Heart right ventricle (tissue), 16 donors: ENCODE data around the gene LDOC1. TPM values are rescaled to one million over a fixed set of nuclear protein-coding genes. Genes with fewer than 3 reads are reported as not detected.
"Not testable (repeated sequence)": the region's sequence is repeated elsewhere in the genome, so short reads cannot be mapped to it uniquely, and the experiment has no call there.

Experiments used
- ATAC-seq, 8 donors: fragments of 200-7000 bp; cut with Tn5 transposase; one replicate each; pipeline ENCODE4 v1.9.1; 2020; ENCODE audit warnings: mild to moderate bottlenecking in 8 of 8, moderate library complexity in 8 of 8, moderate number of reproducible peaks in 1 of 8
- DNase-seq, 2 donors: peaks; one replicate each; pipeline ENCODE4 v3.0.0-alpha.2; 2020
- H3K27ac ChIP-seq, 10 donors: fragments of 200-600 bp; sonication (generic) in 2 of 10; one replicate each; pipeline versions ENCODE4 v1.5.0 to v1.8.0; 2020 to 2022; ENCODE audit warnings: mild to moderate bottlenecking in 3 of 10
- H3K27me3 ChIP-seq, 7 donors: fragments of 200-600 bp; one replicate each; pipeline ENCODE4 v1.8.0; 2021 to 2022; ENCODE audit warnings: mild to moderate bottlenecking in 2 of 7
- H3K36me3 ChIP-seq, 9 donors: fragments of 200-600 bp; sonication (generic) in 1 of 9; one replicate each; pipeline versions ENCODE4 v1.5.0 to v1.8.0; 2020 to 2022; ENCODE audit warnings: mild to moderate bottlenecking in 2 of 9
- H3K4me1 ChIP-seq, 9 donors: fragments of 200-600 bp; sonication (generic) in 1 of 9; one replicate each; pipeline versions ENCODE4 v1.5.0 to v1.8.0; 2020 to 2022; ENCODE audit warnings: mild to moderate bottlenecking in 4 of 9
- H3K4me3 ChIP-seq, 10 donors: fragments of 200-600 bp; sonication (generic) in 2 of 10; one replicate each; pipeline versions ENCODE4 v1.5.0 to v1.8.0; 2020 to 2022; ENCODE audit warnings: mild to moderate bottlenecking in 7 of 10, moderate library complexity in 2 of 10
- H3K9me3 ChIP-seq, 11 donors: fragments of 200-600 bp in 10 of 11; sonication (generic) in 2 of 11; one replicate each; pipeline versions ENCODE4 v1.5.0 to v1.8.0; 2013 to 2022; ENCODE audit warnings: mild to moderate bottlenecking in 2 of 11, control low read depth in 1 of 11, moderate library complexity in 1 of 11
- WGBS, 2 donors: extraction: QIAGEN DNeasy Blood & Tissue Kit; methylation state at CpG; one replicate each; pipeline ENCODE4 v1.1.7; 2013; ENCODE audit warnings: inconsistent platforms in 1 of 2; 5-methylcytosine and 5-hydroxymethylcytosine counted together
- intact Hi-C, 10 donors: fragments of 100-400 bp; cut with DNase I; formaldehyde crosslinking; loops; one replicate each; pipeline versions ENCODE4 v1.11.1 to v1.14.2; 2022
- polyA plus RNA-seq, 2 donors: library from polyadenylated mRNA; stranded (reverse); fragments of 200-250 nt; gene quantifications; one replicate each; pipeline ENCODE4 v1.2.3, GENCODE V29; 2013
- total RNA-seq, 10 donors: library from RNA; stranded (reverse); fragmentation: NEBNext Ultra II Directional in 3 of 10; extraction: Animal tissue kit (Norgen Biotek cat#: 25700) in 3 of 10; gene quantifications; one replicate each; pipeline versions ENCODE4 v1.2.1 to v1.2.4, GENCODE V29; 2021 to 2023
- TF ChIP-seq, protein P1 (sequence below), 9 donors: fragments of 200-600 bp; sonication (generic) in 2 of 9; IDR thresholded peaks; one replicate each; pipeline versions ENCODE4 v1.5.0 to v1.8.0; 2021 to 2022; ENCODE audit warnings: antibody characterized with exemption in 9 of 9, mild to moderate bottlenecking in 5 of 9, moderate library complexity in 1 of 9
- donor health status: Arrhythmogenic right ventricular cardiomyopathy.
- donor health status: ischemic (EF 13 %, LVEDD 7.1; RV severe dilation, severe dysfunction).
- donor health status: healthy with polysubstance abuse.
- donor health status: DM: no; HTN: yes; CAD: no.
- donor health status: DM: no; HTN: no; CAD: no.
- donor health status: ischemic (EF 25% LVEDD 6.9; RV normal size, moderate dysfunction).
- donor health status: ischemic (EF 25% LVEDD 5.7; RV mildly dilated, moderate dysfunction).
- donor health status: healthy.
- donor health status: DM: yes; HTN: yes; CAD: no.
- donor health status: Ischemic cardiomyopathy.
- donor health status: ischemic (EF 35%, LVEDD 5.7; RV mildly dilated, moderate dysfunction).
- donor health status: nonischemic (EF 11% LVEDD 7.7; RV severe dilation, severe dysfunction).
- donor health status: DM: yes; HTN: yes; CAD: no.
- donor health status: PGD.
- donor health status: ischemic (EF 29% LVEDD 5.4; RV normal size, mild dysfunction).
- donor health status: nonischemic (EF 23%, LVEDD 6.1; RV moderate dilation, normal function).

Gene LDOC1
- total and polyA plus RNA-seq, 12 donors = 1.5 to 7.3 (median 3.3) TPM

DNA sequence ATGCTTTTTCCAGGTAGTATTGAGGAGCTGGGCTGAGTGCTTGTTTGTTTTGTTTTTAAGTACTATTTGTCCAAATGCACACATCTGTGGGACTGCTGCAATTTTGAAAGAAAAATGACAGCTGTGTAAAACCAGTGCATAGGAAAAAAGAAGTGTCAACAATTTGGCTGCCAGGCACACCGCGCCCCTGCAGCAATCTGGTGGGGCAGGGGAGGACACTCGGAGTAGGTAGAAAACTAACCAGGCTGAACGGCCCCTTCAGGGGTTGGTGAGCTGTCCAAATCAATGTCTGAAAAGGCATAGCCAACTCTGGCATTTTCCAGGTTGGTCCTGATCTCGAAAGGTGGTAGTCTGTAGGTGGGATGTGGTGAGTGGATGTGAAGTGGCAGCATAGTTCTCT is 1.1 kb downstream of the LDOC1 start:
- TF ChIP-seq, protein P1, sequence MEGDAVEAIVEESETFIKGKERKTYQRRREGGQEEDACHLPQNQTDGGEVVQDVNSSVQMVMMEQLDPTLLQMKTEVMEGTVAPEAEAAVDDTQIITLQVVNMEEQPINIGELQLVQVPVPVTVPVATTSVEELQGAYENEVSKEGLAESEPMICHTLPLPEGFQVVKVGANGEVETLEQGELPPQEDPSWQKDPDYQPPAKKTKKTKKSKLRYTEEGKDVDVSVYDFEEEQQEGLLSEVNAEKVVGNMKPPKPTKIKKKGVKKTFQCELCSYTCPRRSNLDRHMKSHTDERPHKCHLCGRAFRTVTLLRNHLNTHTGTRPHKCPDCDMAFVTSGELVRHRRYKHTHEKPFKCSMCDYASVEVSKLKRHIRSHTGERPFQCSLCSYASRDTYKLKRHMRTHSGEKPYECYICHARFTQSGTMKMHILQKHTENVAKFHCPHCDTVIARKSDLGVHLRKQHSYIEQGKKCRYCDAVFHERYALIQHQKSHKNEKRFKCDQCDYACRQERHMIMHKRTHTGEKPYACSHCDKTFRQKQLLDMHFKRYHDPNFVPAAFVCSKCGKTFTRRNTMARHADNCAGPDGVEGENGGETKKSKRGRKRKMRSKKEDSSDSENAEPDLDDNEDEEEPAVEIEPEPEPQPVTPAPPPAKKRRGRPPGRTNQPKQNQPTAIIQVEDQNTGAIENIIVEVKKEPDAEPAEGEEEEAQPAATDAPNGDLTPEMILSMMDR (IDR thresholded peaks at IDR 0.05) = no peak
- 86 to 90% methylated on average over 5 of the region's 5 CpGs for WGBS, 2 donors
- Histone ChIP-seq H3K9me3 (no peaks in the 10 kb centered on the region), H3K27ac (no peak overlapping the region), H3K4me3 (no peak overlapping the region), H3K4me1 (no peaks in the 10 kb centered on the region), H3K36me3 (no peaks in the 10 kb centered on the region), H3K27me3 (peaks cover 0 to 12% (median 0%) of the 10 kb centered on the region in 7 donors)
- DNase-seq = no peak
- intact Hi-C loops = no loop called here
- no peak for ATAC-seq

DNA sequence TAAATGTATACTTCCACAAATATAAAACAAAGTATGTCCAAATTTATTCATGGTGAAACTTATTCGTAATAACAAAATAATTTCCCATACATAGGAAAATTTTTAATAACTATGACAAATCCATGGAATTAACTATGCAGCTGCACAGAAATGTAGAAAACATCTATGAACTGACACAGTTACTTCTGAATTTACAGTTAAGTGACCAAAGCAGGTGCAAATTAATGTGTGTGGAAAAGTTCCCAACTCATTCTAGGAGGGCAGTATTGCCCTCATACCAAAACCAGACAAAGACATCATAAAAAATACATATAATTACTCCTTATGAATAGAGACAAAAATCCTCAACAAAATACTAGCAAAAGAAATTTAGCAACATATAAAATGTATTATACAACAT is 12.5 kb downstream of the LDOC1 start:
- no peaks in the 10 kb centered on the region for H3K36me3 ChIP-seq
- no peaks in the 10 kb centered on the region for H3K27me3 ChIP-seq
- DNase-seq (no peak), ATAC-seq (no peak)
- H3K9me3 ChIP-seq = no peaks in the 10 kb centered on the region
- TF ChIP-seq, protein P1 (IDR thresholded peaks at IDR 0.05) = no peak
- intact Hi-C loops = no loop called here
- H3K27ac ChIP-seq = no peak overlapping the region
- WGBS, 2 donors = 95 to 96% methylated on average over 1 of the region's 1 CpG
- H3K4me1 ChIP-seq = no peaks in the 10 kb centered on the region
- H3K4me3 ChIP-seq = no peak overlapping the region

DNA sequence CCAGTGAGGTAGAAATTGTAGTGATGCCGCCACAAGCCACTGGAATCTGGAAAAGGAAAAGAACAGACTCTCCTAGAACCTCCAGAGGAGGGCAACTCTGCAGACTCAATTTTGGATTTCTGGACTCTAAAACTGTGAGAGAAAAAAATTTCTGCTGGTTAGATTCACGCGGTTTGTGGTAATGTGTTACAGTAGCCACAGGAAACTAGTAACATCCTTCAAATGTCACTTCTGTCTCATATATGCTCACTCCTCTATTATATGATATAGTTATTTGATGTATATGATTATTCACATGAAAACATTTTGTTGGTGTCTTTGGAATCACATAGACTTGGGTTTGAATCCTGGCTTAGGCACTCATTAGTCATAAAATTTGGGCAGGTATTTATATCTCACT is 18.8 kb downstream of the LDOC1 start:
- Histone ChIP-seq H3K27me3 (no peaks in the 10 kb centered on the region), H3K4me3 (no peak overlapping the region), H3K9me3 (peaks cover 0 to 16% (median 0%) of the 10 kb centered on the region in 11 donors), H3K4me1 (no peaks in the 10 kb centered on the region), H3K36me3 (no peaks in the 10 kb centered on the region), H3K27ac (no peak overlapping the region)
- ATAC-seq = no peak
- TF ChIP-seq, protein P1 (IDR thresholded peaks at IDR 0.05) = no peak
- DNase-seq = no peak
- 88 to 90% methylated on average over 3 of the region's 3 CpGs for WGBS, 2 donors
- intact Hi-C loops = no loop called here

DNA sequence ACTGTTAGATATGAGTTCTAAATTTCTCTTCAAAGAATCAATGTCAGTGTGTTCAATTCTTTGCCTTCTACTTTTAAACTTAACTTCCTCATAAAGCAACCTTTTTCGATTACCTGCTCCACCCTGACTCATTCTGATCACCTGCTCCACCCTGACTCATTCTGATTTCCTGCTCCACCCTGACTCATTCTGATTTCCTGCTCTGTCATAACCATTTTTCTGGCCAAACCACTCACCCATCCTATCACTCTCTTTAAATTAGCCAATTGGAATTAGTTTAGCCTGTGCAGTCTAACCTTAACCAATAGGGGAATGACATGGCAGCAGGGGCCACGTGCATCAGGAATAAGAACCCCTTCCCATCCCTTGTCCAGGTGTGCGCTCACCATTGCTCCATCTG is 21.7 kb downstream of the LDOC1 start:
- H3K4me1 ChIP-seq, H3K27ac ChIP-seq: not testable (repeated sequence)
- WGBS, 2 donors = 89% methylated on average over 3 of the region's 3 CpGs

DNA sequence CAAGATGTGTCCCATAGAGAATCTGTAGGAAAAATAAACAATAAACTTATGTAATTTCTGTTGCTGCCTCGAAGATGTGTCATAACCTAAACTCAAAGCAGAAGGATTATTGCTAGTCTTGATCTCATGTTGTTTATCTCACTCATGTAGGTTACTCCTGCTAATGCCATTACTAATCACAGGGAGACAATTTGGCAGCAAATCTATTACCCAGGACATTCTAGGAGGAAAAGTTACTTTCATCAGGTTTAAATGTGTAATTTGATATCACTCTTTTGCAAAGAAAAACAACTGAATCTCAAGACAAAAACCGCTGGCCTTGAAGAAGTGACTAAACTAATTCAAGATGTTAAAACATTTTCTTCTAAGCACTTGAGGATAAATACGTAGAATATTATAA is 34.0 kb downstream of the LDOC1 start:
- WGBS, 2 donors = 69 to 75% methylated on average over 3 of the region's 3 CpGs

More for the DNA sequence above, 21.7 kb downstream of the LDOC1 start:
- H3K36me3 ChIP-seq, H3K4me3 ChIP-seq, H3K27me3 ChIP-seq, intact Hi-C loops, ATAC-seq, DNase-seq: not testable (repeated sequence)
- peaks cover 0 to 16% (median 0%) of the 10 kb centered on the region in 11 donors for H3K9me3 ChIP-seq

More for the DNA sequence above, 34.0 kb downstream of the LDOC1 start:
- H3K36me3 ChIP-seq = no peaks in the 10 kb centered on the region
- peaks cover 0 to 8% (median 0%) of the 10 kb centered on the region in 11 donors for H3K9me3 ChIP-seq
- H3K4me1 ChIP-seq = no peaks in the 10 kb centered on the region
- H3K27me3 ChIP-seq = no peaks in the 10 kb centered on the region
- no peak overlapping the region for H3K27ac ChIP-seq
- intact Hi-C loops = no loop called here
- no peak overlapping the region for H3K4me3 ChIP-seq
- no peak for ATAC-seq
- TF ChIP-seq, protein P1 (IDR thresholded peaks at IDR 0.05) = no peak
- no peak for DNase-seq
